ENCODE data around the gene RAB11FIP4.
A peak's percentile ranks its signal among the peaks of the same experiment; 100 is the strongest.
"Not testable (repeated sequence)": the region's sequence is repeated elsewhere in the genome, so short reads cannot be mapped to it uniquely, and the experiment has no call there.

RAB11FIP4 gene

DNA sequence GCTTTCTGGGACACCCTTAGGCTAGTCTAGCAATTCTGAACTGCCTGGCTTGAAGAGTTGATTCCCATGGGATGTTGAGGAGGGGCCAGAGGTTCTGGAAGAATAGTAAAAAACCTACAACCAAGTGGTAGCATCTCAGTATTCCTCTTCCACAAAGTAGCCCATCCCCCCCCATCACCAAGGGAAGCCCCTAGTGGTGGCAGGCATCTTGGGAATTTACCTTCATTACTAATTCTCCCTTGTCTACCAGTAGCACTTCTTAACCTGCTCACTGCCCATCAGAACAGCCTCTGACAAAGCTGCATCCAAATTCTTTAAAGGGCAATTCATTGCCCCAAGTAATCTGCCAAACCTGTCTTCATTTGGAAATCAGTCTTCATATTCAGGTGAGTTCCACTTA lies 12.8 kb upstream of the RAB11FIP4 start:
- no peak for DNase-seq (ENCODE audit: low read depth)
- no peak overlapping the region for H3K4me3 ChIP-seq (ENCODE audit: low read length)
- TF ChIP-seq, protein P1, sequence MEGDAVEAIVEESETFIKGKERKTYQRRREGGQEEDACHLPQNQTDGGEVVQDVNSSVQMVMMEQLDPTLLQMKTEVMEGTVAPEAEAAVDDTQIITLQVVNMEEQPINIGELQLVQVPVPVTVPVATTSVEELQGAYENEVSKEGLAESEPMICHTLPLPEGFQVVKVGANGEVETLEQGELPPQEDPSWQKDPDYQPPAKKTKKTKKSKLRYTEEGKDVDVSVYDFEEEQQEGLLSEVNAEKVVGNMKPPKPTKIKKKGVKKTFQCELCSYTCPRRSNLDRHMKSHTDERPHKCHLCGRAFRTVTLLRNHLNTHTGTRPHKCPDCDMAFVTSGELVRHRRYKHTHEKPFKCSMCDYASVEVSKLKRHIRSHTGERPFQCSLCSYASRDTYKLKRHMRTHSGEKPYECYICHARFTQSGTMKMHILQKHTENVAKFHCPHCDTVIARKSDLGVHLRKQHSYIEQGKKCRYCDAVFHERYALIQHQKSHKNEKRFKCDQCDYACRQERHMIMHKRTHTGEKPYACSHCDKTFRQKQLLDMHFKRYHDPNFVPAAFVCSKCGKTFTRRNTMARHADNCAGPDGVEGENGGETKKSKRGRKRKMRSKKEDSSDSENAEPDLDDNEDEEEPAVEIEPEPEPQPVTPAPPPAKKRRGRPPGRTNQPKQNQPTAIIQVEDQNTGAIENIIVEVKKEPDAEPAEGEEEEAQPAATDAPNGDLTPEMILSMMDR (IDR thresholded peaks at IDR 0.05; ENCODE audit: insufficient read depth, low read depth, low read length, missing control alignments) = peak; percentile 12

DNA sequence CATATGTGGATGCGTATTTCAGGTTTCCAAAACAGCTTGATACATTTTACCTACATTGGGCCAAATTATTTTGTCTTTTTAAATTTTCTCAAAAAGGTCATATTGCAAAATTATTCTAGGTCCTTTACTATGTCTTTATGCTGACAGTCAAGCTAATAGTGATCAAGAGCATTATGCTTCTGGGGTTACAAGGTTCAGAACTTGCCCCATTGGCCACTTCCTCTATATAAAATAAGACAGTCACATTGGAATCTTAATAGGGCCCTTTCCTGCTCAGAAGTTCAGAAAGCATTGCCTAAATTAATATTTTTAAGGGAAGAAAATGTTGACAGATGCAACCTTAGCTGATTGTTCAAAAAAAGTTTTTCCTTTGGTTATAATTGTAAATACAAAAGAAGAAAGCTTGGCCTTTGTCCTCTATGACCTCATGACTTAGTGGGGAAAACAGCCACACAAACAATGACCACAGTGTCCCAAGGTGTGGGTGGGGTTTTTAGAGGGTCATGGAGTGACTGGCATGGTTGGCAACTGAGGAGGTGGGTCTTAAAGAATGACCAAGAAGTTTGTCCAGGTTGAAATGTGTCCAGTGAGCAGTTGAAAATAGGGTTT lies 11.8 kb upstream of the RAB11FIP4 start:
- DNase-seq (ENCODE audit: low read depth) = no peak
- H3K4me3 ChIP-seq (ENCODE audit: low read length) = no peak overlapping the region
- TF ChIP-seq, protein P1 (IDR thresholded peaks at IDR 0.05; ENCODE audit: insufficient read depth, low read depth, low read length, missing control alignments) = no peak

DNA sequence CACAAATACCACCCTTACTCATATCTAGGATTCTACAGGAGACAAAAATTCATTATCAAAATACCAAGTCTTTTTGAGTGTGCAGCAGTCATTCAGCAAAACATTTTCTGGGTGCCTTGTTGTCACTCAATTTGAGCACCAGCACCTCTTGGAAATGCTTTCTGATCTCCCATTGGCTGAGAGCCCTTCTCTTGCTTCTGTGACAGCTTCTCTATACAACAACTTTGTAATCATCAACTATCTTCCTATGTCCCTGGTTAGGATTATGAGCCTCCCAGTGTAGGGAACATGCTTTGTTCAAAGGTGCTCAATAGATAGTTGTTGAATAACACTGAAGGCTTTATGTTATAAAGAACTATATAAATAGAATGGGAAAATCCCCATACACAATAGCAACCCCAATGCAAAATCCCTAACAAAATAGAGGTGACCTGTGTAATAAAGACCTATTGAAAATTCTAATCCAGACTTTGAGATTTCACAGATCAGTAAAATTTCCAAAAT lies 10.3 kb upstream of the RAB11FIP4 start:
- TF ChIP-seq, protein P1 (IDR thresholded peaks at IDR 0.05; ENCODE audit: insufficient read depth, low read depth, low read length, missing control alignments) = no peak
- DNase-seq (ENCODE audit: low read depth) = no peak
- no peak overlapping the region for H3K4me3 ChIP-seq (ENCODE audit: low read length)

DNA sequence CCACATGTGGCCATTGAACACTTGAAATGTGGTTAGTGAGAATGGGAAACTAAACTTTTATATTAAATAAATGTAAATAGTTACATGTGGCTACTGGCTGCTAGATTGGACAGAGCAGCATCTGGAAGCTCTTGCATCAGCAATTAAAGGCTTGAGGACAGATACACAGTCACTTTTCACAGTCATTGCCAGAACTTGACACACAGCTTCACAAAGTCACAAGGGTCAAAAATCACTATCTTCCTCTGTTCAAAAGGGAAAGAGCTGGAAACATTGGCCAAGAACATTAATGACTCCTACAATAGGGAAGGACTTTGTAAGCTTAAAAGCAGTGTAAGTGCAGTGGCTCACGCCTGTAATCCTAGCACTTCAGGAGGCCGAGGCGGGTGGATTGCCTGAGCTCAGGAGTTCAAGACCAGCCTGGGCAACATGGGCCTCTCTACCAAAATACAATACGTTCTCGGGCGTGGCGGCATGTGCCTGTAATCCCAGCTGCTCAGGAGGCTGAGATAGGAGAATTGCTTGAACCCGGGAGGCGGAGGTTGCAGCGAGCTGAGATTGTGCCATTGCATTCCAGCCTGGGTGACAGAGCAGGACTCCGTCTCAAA lies 8.7 kb upstream of the RAB11FIP4 start:
- H3K4me3 ChIP-seq (ENCODE audit: low read length); DNase-seq (ENCODE audit: low read depth): not testable (repeated sequence)

GRCh38 chr17:31383488-31383887 lies 8.0 kb upstream of the RAB11FIP4 start:
- TF ChIP-seq, protein P1 (IDR thresholded peaks at IDR 0.05; ENCODE audit: insufficient read depth, low read depth, low read length, missing control alignments) = peak; percentile 20
- peak; percentile 25 for DNase-seq (ENCODE audit: low read depth)

DNA sequence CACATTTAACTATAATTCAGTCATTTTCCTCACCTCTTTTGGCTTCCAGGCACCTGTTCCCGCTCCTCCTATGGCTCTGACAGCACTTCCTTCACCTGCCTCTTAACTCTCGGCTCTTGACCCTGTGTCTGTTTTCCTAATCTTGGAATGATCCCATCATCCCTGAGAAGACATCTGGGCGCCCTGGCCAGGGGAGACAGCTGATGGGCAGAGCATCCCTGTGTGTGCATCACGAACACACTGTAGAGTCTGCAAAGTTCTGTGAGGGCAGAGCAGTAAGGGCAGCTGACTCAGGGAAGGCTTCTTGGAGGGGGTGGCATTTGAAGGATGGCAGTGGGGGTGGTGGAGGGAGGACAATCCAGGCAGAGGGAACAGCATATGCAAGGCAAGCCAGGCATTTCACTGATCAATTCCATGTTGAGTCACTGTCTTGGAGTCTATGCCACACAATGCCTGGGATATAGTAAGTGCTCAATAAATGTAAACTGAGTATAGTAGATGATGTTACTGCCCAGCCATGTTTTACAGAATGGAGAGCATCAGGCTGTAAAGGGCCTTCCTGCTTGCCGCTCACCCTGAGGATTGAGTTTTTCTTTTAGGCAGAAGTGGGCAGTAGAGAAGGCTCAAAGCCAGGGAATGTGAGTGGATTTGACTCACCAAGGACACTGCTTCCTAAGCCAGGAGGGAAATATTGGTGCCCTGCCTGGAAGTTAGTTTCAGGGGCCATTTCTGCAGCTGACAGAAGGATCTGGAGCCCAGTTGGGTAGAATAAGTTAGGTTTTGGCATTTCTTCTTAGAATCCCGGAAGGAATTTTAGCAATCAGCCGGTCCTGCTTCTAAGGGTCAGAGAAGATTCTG lies 5.8 kb upstream of the RAB11FIP4 start:
- TF ChIP-seq, protein P1 (IDR thresholded peaks at IDR 0.05; ENCODE audit: insufficient read depth, low read depth, low read length, missing control alignments) = no peak
- no peak overlapping the region for H3K4me3 ChIP-seq (ENCODE audit: low read length)
- no peak for DNase-seq (ENCODE audit: low read depth)

More at GRCh38 chr17:31383488-31383887, 8.0 kb upstream of the RAB11FIP4 start:
- not testable (repeated sequence) for H3K4me3 ChIP-seq (ENCODE audit: low read length)

DNA sequence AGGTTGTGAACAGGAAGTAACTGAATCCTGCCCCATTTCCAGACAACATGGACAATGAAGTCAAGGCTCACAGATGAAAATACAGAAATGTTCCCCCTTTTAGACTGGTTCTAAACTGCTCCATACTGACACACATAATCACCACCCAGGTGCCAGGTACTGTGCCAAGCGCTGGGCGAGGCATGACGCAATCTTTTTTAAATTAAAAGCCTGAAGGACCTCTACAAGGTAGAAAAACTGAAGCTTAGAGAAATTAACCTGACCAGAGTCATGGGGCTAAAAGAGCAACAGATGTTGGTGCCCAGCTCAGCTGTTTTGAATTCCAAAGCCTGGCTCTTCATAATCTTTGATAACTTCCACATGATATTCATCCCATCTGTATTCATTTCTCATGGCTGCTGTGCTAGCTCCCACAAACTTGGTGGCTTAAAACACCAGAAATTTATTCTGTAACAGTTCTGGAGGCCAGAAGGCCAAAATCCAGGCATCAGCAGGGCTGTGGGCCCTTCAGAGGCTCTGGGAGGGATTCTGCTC lies 4.9 kb upstream of the RAB11FIP4 start:
- TF ChIP-seq, protein P1 (IDR thresholded peaks at IDR 0.05; ENCODE audit: insufficient read depth, low read depth, low read length, missing control alignments) = no peak
- no peak for DNase-seq (ENCODE audit: low read depth)
- no peak overlapping the region for H3K4me3 ChIP-seq (ENCODE audit: low read length)
